BLaER1 treated with 17β-estradiol and CSF1 and Interleukin-3, amounts not matched to agents 10 nM and 100 nM (cell line): ENCODE results near the gene AKAP3.

Source experiments
- H3K27ac ChIP-seq, 11 experiments: shearing (Covaris generic); formaldehyde crosslinking; 2 replicates each; pipeline ENCODE4 v1.8.1; 2022
- H3K27me3 ChIP-seq, 11 experiments: shearing (Covaris generic); formaldehyde crosslinking; 2 replicates each; pipeline ENCODE4 v1.8.1; 2022
- H3K36me3 ChIP-seq, 11 experiments: shearing (Covaris generic); formaldehyde crosslinking; 2 replicates each; pipeline ENCODE4 v1.8.1; 2022
- H3K4me1 ChIP-seq, 10 experiments: shearing (Covaris generic); formaldehyde crosslinking; 2 replicates each; pipeline ENCODE4 v1.8.1; 2022
- H3K4me2 ChIP-seq, 11 experiments: shearing (Covaris generic); formaldehyde crosslinking; 2 replicates each; pipeline ENCODE4 v1.8.1; 2022
- H3K4me3 ChIP-seq, 10 experiments: shearing (Covaris generic); formaldehyde crosslinking; 2 replicates each; pipeline ENCODE4 v1.8.1; 2022
- H3K9ac ChIP-seq, 11 experiments: shearing (Covaris generic); formaldehyde crosslinking; 2 replicates each; pipeline ENCODE4 v1.8.1; 2022
- H3K9me3 ChIP-seq, 11 experiments: shearing (Covaris generic); formaldehyde crosslinking; replicated peaks in 1 of 11; 2 replicates each; pipeline ENCODE4 v1.8.1; 2022
- H4K20me1 ChIP-seq, 11 experiments: shearing (Covaris generic); formaldehyde crosslinking; 2 replicates each; pipeline ENCODE4 v1.8.1; 2022
- Cebpa-rat ChIP-seq, 11 experiments: shearing (Covaris generic); IDR thresholded peaks; 2 replicates each; pipeline ENCODE4 v1.8.1; 2022

The AKAP3 gene

DNA sequence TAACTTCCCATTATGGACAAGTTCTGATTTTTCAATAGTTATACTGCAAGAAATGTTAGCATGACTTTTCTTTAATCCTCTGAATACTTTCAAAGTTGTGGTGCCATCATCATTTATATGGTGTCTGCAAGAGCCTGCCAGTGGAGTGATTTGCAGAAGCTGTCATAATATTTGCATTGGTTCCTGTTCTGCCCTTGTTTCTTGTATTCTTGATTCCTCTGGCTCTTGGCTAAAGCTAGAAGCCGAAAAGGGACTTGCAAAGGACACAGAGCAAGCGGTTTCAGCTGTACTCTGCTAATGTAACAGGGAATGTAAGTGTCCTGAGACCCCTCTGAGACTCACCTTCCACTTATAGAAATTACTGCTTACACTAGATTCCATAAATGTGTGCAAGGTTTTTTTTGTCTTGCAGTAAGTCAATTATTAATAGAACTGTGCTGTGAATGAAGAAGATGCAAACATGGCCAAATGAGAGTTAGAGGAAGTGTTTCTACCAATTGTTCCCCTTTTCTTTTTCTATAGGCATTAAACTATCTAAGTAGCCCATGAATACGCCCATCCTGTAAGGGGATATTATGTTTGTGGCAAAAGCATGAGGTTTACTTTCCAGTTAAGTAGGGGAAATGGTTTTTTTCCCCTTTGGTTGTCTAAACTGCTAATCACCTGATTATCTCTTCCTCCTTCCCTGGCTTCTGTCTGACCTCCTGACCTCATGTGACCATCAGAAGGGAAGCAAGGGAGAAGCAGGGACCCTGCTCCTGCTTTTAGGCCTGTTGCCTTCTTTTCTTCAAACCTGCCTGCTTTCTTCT lies 81.6 kb downstream of the AKAP3 start:
- peak overlapping the region in 7 of 11 experiments; percentile 14 to 85 (median 69); a peak in 12 of 22 replicates for H3K27ac ChIP-seq
- peak overlapping the region; percentile 31 to 98 (median 61); a peak in 17 of 22 replicates for H3K4me2 ChIP-seq
- peaks cover 0 to 23% (median 0%) of the 10 kb centered on the region in 11 experiments; a peak in 5 of 22 replicates for H3K27me3 ChIP-seq
- peak overlapping the region in 5 of 11 experiments; percentile 23 to 75 (median 53); a peak in 8 of 22 replicates for H3K9ac ChIP-seq
- peak overlapping the region in 3 of 10 experiments; percentile 1 to 38 (median 29); a peak in 2 of 20 replicates for H3K4me3 ChIP-seq
- H3K36me3 ChIP-seq, result peaks cover 0 to 2% (median 0%) of the 10 kb centered on the region in 11 experiments; a peak in 2 of 22 replicates
- TF ChIP-seq Cebpa-rat (IDR thresholded peaks at IDR 0.05), result no peak
- H4K20me1 ChIP-seq, result peaks cover 0 to 12% (median 0%) of the 10 kb centered on the region in 11 experiments; a peak in 4 of 22 replicates
- H3K4me1 ChIP-seq, result peaks cover 39 to 68% (median 46%) of the 10 kb centered on the region in 10 experiments
- H3K9me3 ChIP-seq, result no peaks in the 10 kb centered on the region

DNA sequence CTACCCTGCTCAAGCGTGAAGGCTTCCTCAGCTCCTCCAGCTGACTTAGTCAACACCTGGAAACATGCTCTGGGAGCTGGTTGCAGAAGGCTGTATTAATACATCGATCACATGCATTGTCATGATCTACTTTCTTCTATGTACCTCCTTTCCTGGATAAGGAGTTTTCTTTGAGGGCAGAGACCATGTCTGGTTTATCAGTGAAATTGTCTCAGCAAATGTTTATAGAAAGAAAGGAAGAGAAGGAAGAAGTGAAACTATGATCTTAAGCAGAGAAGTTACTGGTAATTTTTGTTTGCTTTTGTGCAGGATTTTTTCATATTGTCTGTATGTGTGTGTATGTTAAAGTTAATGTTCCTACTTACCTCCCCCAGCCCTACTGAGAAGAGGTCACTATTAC lies 82.4 kb downstream of the AKAP3 start:
- Histone ChIP-seq H3K4me1 (peaks cover 39 to 71% (median 47%) of the 10 kb centered on the region in 10 experiments), H3K4me2 (peak overlapping the region; percentile 33 to 98 (median 61); a peak in 21 of 22 replicates), H3K27me3 (peaks cover 0 to 28% (median 0%) of the 10 kb centered on the region in 11 experiments; a peak in 5 of 22 replicates), H3K9ac (peak overlapping the region in 1 of 11 experiments; percentile 53; a peak in 2 of 22 replicates), H4K20me1 (peaks cover 0 to 12% (median 0%) of the 10 kb centered on the region in 11 experiments; a peak in 4 of 22 replicates), H3K27ac (peak overlapping the region in 5 of 11 experiments; percentile 8 to 78 (median 69); a peak in 8 of 22 replicates), H3K9me3 (no peaks in the 10 kb centered on the region), H3K36me3 (peaks cover 0 to 10% (median 2%) of the 10 kb centered on the region in 11 experiments; a peak in 4 of 22 replicates), H3K4me3 (peak overlapping the region in 2 of 10 experiments; percentile 27 to 29; a peak in 2 of 20 replicates)
- TF ChIP-seq Cebpa-rat (IDR thresholded peaks at IDR 0.05), result no peak
